GM18873 (cell line): ENCODE data around the gene MLANA.
"Not testable (repeated sequence)": the region's sequence is repeated elsewhere in the genome, so short reads cannot be mapped to it uniquely, and the experiment has no call there.

Experiments used
- ATAC-seq: cut with Tn5 transposase; IDR thresholded peaks from one replicate; pipeline ENCODE4 v1.9.1; 2021; ENCODE audit warnings: mild to moderate bottlenecking, moderate library complexity, moderate number of reproducible peaks; ENCODE audit not compliant: unreplicated experiment, low FRiP score

MLANA gene

DNA sequence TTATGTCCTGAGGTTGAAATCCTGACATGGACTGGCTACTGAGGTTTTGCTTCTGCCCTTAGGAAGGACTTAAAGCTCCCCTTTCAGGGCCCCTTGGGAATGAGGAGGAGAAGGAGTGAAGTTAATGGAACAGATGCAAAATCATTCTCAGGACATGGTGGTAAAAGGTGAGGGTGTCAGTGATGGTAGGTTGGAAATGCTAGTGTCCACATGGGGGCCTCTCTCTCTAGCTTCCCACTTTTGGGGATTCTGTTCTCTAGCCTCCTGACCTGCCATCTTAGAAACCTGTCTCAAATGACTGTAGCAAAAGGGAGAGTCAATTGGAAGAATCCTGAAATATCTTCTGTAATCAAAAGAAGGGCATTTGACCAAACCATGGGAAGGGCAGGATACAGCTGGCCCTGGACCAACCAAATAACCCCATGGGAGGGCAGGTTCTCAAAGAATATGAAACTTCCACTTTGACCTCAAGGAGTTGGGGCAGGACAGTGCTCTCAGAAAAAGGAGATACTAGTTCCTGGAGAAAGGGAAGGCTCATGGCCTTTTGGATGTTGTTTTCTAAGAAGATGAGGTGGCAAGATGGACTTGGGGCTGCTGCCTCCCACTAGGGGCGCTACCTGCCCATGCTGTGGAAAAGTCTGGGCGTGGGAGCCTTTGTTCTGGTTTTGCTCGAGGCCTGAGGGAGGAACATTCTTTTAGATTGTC is 21.2 kb upstream of the MLANA start:
- ATAC-seq: no peak

DNA sequence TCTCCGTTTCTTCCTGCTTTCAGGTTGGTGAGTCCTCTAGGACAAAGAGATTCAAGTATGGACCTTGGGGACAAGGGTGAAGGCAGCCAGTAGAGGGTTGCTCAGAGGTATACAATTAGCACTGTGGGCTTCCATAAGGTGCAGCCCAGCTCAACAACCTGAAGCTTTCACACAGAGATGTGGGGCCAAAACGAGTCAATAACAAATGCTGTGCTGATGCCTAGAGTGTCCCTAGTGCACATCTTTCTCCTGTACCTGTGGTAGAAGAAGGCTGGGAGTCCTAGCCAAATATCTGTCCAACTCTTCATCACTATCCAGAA is 20.7 kb upstream of the MLANA start:
- ATAC-seq: no peak

DNA sequence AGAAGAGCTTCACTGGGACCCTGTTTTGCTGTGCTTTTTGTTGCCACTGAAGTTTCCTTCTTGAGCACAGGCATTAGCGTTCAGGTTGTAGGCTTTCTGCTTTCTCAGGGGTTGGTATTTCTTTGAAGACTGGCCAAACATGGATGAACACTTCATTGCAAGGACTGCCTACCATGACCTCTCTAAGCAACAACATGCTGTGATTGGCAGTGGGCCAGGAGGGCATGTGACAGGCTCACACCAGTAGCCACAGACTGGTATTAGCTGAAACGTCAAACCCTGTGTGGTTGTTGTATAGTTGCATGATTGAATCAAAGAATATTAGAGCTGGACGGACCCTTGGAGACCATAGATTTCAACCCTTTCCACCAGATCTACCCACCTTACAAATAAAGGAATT is 20.0 kb upstream of the MLANA start:
- ATAC-seq: no peak

- ATAC-seq: no peak
Measured at GRCh38 chr9:5871785-5872184, 18.9 kb upstream of the MLANA start.

GRCh38 chr9:5872511-5872910 is 18.2 kb upstream of the MLANA start:
- no peak for ATAC-seq

DNA sequence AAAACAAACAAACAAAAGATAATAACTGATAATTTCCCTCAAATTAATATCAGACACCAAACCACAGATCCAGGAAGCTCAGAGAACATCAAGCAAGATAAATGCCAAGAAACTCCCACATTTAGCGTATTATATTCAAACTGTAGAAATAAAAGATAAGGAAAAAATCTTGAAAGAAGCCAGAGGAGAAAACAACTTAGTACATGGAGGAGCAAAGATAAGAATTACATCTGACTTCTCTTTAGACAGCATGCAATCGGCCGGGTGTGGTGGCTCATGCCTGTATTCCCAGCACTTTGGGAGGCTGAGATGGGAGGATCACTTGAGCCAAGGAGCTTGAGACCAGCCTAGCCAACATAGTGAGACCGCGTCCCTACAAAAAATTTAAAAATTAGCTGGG is 17.2 kb upstream of the MLANA start:
- ATAC-seq: no peak

GRCh38 chr9:5874048-5874447 is 16.6 kb upstream of the MLANA start:
- no peak for ATAC-seq

GRCh38 chr9:5876026-5876425 is 14.7 kb upstream of the MLANA start:
- ATAC-seq: no peak

DNA sequence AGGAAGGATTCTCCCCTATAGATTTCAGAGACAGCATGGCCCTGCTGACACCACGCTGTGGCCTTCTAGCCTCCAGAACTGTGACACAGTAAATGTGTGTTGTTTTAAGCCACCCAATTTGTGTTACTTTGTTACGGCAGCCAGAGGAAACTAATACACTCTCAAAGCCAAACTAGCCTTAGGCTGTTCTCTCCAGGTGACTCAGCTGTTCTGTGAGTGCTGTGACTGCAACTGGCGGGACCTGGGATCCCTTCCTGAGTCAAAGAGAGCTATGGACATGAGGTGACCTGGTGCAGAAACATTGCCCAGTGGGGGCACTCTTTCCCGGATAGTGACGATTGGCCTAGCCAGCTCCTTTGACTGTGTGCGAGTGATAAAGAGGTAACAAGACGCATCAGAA is 14.0 kb upstream of the MLANA start:
- ATAC-seq: no peak

DNA sequence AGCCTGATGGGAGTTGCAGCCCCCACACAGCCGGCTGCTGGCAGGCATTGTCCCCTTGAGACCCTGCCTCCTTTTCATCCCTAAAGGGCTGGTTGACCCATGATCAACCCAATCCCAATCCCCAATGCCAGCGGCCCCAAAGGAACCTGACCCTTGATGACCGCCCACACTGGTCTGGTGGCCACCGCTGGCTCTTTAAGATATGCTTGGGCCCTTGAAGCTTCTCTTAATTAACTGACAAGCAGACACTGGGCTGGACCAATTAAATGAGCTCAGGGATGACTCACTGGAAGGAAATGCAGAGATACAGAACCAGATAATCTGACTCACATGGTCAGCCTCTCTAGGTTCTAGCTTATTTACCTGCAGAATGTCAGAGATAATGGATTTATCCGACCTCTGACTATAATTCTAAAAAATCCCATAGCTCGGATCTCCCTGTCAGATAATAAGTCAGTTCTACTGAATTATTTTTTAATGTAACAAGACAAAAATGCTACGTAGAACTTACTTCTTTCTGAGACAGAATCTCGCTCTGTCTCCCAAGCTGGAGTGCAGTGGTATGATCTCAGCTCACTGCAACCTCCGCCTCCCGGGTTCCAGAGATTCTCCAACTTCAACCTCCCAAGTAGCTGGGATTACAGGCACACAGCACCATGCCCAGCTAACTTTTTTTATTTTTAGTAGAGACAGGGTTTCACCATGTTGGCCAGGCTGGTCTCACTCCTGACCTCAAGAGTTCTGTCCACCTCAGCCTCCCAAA is 11.1 kb upstream of the MLANA start:
- ATAC-seq: no peak

DNA sequence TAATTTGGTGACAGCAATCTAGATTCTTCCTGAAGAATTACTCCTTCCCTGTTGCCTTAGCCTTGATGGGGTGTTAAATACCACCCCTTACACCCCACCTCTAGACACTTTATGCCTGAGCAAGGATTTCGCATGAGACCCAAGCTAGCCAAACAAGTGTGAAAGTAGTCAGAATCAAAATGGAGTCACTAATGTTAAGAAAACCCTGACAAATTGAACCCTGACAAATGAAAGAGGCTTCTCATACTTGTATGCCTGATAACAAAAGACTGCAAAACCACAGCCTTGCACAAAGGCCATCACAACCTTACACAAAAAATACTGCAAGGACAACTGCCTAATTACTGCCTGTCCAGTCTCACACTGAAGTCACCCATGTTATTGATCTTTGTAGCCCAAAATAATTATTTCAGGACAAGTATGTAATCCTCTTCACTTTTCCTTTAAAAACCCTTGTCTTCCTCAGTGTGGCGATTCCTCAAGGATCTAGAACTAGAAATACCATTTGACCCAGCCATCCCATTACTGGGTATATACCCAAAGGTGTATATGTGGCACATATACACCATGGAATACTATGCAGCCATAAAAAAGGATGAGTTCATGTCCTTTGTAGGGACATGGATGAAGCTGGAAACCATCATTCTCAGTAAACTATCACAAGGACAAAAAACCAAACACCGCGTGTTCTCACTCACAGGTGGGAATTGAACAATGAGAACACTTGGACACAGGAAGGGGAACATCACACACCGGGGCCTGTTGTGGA is 8.3 kb upstream of the MLANA start:
- ATAC-seq: not testable (repeated sequence)

- no peak for ATAC-seq
Measured at GRCh38 chr9:5884191-5884590, 6.5 kb upstream of the MLANA start.

GRCh38 chr9:5886114-5886939 is 4.4 kb upstream of the MLANA start:
- peak; percentile 97 for ATAC-seq

DNA sequence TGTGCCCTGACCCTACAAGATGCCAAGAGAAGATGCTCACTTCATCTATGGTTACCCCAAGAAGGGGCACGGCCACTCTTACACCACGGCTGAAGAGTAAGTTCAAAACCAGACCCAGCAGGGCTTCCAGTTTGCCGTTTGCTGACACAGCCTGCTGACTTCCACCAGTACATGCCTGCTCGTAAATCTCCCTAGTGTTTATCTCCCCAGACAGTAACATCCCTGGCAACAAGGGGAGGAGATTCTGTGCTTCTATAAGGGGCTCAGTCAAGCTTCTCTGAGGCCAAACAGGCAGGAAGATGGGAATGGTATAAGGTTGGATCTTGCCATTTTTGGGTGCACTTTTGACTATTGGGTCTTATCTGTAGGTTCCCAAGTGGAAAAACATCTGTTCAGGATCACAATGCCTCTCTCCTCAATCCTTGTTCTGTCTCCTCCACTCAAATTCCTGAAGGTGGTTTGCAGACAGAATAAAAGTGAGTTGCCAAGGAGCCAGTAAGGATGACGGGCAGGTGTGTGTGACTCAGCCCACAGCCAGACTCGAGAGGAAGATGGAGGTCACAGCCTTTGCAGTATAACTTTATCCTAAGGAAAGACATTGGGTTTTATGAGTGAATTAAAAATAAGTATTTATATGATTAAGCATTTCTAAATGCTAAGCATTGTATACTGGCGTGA is 1.9 kb downstream of the MLANA start:
- ATAC-seq: no peak

DNA sequence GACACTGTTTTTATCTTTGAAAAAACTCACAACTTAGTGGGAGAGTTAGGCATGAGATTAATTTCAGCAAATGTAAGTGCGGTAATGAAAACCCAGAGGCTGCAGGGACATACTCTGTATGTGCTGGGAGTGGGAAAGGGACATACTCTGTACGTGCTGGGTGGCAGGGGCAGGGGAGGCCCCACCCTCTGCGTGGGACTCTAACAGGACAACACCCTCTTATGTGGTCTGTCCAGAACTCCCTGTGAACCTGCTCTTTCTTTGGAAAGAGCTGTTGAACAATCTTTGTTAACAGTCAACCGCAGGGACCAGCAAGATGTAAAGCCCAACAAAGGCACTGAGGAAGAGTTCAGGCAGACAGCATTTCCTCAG is 2.4 kb downstream of the MLANA start:
- no peak for ATAC-seq

DNA sequence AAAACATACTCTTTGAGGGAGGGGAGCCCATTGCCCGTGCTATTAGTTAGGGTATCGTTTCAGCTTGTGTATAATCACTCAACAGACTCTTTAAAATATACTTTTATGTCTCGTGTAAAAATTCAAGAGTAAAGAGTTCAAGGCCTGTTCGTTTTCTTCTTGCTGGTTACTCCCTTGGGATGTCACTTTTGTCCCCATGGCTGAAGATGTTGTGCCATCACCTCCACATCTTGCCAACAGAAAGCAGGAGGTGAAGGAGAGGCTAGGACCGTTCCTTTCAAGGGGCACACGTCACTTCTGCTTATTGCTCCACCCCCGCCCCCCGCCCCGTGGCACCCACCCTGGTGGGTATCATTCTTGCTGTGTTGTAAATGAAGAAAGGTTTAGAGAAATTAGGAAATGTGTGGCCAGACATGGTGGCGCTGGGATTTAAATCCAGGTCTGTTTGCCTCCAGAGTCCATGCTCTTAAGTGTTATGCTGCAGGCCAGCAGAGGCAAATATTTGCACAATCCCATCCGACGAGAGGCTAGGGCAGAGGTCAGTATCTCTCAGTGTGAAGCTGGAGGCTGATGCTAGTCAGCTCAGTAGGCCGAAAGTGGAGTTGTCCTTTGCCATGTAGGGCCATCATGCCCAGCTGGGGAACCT is 3.0 kb downstream of the MLANA start:
- ATAC-seq: no peak

- ATAC-seq: no peak
Measured at GRCh38 chr9:5894237-5894959, 3.7 kb downstream of the MLANA start.

- ATAC-seq: no peak
Measured at GRCh38 chr9:5895782-5896181, 5.1 kb downstream of the MLANA start.

- no peak for ATAC-seq
Measured at GRCh38 chr9:5896863-5897262, 6.2 kb downstream of the MLANA start.
